SK-N-MC (cell line): ENCODE measurements around the gene CLNK.

ENCODE experiments used
- EZH2 ChIP-seq: fragments of 200-600 bp; sonication (generic); IDR thresholded peaks from one replicate; pipeline ENCODE4 v1.6.1; 2017; ENCODE audit warnings: antibody characterized with exemption
- POLR2AphosphoS5 ChIP-seq: IDR thresholded peaks from 2 replicates; pipeline ENCODE4 v1.6.1; 2012; ENCODE audit warnings: mild to moderate bottlenecking, low read depth, low read length, borderline replicate concordance

GRCh38 chr4:10713591-10713990, 29.0 kb upstream of the CLNK start:
- TF ChIP-seq POLR2AphosphoS5 (no peak), EZH2 (no peak)
